ENCODE measurements around the gene PNPLA7.
"Not testable (repeated sequence)": the region's sequence is repeated elsewhere in the genome, so short reads cannot be mapped to it uniquely, and the experiment has no call there.

The PNPLA7 gene

DNA sequence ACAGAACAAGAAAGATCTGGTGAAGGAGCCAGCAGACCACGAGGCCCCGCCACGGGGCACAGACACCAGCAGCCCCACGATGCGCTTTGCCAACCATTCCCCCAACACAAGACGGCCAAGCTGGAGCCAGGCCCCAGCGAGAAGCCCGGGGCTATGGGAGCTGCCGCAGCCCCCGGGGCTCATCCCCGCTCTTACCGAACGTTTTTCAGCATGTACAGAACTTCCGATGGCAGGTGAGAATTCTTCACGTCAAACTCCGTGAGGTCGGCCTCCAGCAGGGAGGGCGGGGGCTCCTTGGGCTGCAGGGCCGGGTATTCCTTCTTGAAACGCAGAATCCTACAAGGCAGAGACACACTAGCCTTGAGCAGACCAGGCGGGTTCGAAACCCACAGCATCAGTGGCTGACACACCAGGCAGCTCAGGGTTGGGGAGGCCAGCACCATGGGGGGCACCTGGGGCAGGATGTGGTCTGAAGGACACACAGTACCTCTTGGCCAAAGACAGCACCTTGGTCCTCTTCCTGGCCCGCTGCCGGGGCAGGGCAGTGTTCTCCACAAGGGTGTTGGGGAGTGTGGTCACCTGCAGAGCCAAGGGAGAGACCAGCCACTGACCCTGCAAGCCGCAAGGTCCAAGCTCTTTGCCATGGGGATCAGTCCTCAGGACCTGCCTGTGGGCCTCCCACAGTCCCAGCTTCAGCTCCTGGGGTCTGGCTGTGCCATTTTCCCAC is 6.8 kb downstream of the PNPLA7 start:
- no peak for DNase-seq (ENCODE audit: low read depth in 2 of 3, low spot score in 2 of 3)

DNA sequence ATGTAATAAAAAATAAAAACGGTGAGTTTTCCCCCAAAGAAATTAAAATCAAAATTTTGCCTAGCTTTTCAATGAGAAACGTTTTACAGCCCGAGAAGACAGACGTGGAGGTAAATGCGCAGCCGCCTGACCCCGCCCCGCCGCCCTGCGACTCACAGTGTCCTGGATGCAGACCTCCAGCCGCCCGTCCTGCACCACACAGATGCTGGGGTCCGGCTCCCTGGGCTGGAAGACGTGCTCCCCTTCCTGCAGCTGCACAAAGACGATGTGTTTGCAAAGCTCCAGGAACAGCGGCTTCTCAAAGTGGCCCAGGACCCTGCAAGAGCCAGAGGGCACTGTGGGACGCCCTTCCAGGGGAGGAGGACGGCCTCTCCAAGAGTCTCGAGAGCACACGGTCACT is 7.7 kb downstream of the PNPLA7 start:
- DNase-seq (ENCODE audit: low read depth in 2 of 3, low spot score in 2 of 3): no peak

DNA sequence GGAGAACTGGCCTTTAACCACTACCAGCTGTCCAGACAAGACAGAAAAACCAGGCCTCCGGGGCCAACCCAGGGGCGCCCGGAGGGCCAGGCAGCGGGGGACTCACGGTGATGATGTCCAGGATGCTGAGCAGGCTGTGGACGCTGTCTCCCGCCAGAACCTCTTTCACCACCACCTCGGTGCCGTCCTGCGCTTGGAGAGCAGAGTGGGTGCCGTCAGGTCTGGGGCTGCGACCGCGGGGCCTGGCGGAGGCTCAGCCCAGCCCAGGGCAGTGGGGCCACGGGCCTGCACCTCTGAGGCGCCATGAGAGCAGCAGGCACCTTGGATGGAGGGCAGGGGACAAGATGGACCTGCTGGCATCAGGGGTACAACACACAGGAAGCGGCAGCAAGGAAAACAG is 9.7 kb downstream of the PNPLA7 start:
- no peak for DNase-seq (ENCODE audit: low read depth in 2 of 3, low spot score in 2 of 3)

DNA sequence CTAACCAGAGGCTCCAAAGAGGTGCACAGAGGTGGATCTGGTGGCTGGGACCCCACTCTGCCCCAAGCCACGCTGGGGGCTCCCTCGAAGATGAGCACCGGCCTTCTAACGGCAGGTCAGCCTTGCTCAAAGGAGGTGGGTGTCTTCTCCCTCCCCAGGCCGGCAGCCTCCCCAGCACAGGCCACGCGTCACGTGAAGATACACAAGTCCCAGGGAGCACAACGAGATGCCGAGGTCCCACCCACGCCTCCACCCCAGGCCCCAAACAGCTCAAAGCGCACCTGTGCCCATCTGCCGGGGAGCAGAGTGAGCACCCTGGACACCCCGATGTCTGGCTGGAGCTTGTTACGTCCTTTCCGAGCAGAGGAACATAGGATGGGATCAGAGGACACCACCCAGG is 12.1 kb downstream of the PNPLA7 start:
- no peak for DNase-seq (ENCODE audit: low read depth in 2 of 3, low spot score in 2 of 3)

DNA sequence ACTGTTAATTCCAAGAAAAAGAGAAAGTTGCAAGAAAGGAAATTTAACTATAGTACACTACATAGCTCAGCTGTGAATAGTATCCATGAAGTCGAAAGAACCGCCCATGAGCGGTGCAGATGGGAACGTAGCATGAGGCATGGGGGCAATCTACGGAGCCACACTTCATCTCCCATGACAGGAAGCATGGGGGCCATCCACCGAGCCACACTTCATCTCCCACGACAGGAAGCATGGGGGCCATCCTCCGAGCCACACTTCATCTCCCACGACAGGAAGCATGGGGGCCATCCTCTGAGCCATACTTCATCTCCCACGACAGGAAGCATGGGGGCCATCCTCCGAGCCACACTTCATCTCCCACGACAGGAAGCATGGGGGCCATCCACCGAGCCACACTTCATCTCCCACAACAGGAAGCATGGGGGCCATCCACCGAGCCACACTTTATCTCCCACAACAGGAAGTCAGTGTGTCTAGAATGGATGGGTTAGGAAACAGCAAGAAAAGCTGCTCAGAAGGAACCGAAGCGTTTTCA is 13.5 kb downstream of the PNPLA7 start:
- DNase-seq (ENCODE audit: low read depth in 2 of 3, low spot score in 2 of 3): not testable (repeated sequence)

DNA sequence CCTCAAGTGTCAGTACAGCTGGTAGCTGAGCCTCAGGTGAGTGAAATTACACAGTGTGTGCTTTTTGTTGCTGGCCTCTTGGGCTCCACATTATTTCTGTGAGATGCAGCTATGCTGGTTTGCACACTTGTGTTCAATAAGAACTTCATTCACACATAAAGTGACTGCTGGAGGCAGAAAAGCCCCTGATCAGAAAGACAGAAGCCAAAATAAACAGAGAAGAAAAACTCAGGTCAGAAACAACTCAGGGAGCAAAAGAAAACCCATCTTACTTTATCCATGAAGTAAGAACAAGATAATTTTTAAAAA is 15.1 kb downstream of the PNPLA7 start:
- DNase-seq (ENCODE audit: low read depth in 2 of 3, low spot score in 2 of 3): no peak

DNA sequence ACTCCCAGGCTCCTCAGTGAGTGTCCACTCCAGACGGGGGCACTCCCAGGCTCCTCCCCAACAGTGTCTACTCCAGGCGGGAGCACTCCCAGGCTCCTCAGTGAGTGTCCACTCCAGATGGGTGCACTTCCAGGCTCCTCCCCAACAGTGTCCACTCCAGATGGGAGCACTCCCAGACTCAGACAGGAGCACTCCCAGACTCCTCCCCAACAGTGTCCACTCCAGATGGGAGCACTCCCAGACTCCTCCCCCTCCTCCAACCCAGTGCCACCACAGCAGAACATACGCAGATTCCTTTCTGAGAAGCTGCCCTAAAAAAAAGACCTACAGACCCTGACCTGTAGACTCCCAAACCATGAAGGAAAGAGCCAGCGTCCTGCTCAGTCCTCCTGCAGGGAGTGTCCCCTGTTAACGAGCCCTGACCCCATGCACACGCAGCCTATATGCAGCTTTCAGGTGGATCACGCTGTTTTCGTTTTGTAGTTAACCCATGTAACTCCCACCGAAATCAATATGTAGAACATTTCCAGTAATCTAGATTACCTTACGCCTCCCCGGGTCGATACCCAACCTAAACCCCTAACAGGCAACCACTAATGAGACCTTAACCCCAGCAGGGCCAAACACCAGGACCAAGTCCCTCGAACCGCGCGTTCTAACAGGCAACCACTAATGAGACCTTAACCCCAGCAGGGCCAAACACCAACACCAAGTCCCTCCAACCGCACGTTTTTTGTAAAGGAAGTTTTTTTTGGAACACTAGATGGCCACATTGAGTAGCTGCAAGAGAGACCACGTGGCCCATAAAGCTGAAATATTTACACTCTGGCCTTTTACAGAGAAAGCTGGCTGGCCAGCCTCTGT is 15.7 kb downstream of the PNPLA7 start:
- no peak for DNase-seq (ENCODE audit: low read depth in 2 of 3, low spot score in 2 of 3)

DNA sequence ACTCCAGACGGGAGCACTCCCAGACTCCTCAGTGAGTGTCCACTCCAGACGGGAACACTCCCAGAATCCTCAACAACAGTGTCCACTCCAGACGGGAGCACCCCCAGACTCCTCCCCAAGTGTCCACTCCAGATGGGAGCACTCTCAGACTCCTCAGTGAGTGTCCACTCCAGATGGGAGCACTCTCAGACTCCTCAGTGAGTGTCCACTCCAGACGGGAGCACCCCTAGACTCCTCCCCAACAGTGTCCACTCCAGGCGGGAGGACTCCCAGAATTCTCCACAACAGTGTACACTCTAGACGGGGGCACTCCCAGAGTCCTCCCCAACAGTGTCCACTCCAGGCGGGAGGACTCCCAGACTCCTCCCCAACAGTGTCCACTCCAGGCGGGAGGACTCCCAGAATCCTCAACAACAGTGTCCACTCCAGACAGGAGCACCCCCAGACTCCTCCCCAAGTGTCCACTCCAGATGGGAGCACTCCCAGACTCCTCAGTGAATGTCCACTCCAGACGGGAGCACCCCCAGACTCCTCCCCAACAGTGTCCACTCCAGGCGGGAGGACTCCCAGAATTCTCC is 17.2 kb downstream of the PNPLA7 start:
- DNase-seq (ENCODE audit: low read depth in 2 of 3, low spot score in 2 of 3): not testable (repeated sequence)

DNA sequence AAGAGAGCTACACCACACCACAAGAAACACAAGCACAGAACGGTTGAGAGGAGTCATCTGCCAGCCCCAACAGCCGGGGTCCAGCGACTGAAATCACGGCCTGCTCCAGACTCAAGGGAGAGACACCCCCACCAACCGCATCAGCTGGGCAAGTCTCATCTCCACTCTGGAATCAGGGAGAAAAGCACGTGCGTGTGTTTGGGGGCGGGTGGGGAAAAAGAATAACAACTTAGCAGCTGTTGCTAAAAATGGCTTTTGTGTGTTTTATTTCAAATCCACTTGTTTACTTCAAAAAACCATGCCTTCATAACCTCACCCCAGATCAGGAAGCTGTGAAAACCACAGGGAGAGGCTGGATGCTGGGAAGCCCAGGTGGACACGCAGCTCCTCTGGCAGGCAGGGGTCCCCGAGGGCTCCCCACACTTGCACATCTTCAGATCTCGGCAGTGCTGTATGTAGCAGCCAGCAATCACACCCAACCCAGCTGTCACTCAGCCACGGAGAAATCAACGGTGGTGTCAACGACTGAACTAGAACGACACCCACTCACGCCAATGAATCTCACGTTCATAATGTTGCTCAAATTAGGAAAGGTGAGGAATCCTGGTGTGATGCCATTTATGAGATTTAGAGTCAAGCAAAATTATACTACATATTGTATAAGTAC is 19.0 kb downstream of the PNPLA7 start:
- DNase-seq (ENCODE audit: low read depth in 2 of 3, low spot score in 2 of 3): no peak

DNA sequence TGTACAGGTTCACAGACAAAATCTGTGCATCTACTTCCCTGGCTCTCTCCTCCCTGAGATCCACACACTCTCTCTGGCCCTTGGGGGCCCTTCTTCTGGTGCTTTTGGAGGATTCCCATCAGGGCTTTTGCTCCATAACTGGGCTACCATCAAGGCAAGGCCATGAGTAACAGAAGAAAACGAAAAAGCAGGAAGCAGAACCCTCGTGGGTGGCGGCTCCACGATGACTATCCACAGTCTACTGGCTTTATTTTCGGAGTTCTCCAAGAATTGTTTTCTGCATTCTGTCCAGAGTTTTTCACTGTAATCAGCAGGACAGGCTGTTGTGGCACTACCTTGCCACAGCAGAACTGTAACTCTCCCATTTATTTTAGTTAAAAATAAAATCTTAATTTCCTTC is 19.9 kb downstream of the PNPLA7 start:
- no peak for DNase-seq (ENCODE audit: low read depth in 2 of 3, low spot score in 2 of 3)

DNA sequence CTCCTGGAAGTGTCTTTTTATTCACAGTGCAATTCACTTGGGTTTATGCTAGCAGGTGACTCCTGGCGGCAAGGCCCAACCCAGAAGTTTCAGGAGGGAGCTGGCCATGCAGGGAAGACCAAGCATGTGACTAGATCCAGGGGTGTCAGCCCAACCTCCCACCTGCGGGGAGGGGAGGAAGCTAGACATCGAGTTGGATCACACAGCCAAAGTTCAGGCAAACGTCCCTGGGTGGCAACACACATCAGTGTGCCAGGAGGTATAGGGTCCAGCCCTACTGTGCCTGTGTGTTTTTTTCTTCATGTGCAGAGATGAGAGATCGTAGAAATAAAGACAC is 25.3 kb downstream of the PNPLA7 start:
- no peak for DNase-seq (ENCODE audit: low read depth in 2 of 3, low spot score in 2 of 3)

DNA sequence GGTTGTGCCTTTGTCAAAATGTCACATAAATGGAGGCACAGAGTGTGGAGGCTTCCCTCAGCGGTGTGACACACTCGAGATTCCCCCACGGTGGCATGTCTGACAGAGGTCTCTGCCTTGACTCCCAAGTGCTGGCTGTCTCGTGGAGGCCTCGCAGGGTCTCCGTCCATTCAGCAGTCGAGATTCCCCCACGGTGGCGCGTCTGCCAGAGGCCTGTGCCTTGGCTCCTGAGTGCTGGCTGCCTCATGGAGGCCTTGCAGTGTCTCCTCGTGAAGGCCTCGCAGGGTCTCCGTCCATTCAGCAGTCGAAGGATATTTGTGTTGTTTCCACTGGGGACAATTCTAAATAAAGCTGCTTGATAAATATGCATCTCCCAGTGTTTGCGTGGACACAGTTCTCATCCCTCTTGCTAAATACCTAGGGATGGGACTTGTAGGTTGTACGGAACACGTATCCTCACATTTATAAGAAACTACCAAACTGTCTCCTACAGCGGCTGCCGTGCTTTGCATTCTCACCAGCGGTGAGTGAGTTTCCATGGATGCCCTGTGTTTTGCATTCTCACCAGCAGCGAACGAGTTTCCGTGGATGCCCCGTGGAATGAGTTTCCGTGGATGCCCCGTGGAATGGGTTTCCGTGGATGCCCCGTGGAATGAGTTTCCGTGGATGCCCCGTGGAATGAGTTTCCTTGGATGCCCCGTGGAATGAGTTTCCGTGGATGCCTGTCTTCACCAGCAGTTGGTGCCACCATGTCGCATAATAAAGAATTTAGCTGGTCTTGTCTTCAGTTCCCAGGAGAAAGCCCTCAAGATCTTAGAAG is 25.8 kb downstream of the PNPLA7 start:
- no peak for DNase-seq (ENCODE audit: low read depth in 2 of 3, low spot score in 2 of 3)

DNA sequence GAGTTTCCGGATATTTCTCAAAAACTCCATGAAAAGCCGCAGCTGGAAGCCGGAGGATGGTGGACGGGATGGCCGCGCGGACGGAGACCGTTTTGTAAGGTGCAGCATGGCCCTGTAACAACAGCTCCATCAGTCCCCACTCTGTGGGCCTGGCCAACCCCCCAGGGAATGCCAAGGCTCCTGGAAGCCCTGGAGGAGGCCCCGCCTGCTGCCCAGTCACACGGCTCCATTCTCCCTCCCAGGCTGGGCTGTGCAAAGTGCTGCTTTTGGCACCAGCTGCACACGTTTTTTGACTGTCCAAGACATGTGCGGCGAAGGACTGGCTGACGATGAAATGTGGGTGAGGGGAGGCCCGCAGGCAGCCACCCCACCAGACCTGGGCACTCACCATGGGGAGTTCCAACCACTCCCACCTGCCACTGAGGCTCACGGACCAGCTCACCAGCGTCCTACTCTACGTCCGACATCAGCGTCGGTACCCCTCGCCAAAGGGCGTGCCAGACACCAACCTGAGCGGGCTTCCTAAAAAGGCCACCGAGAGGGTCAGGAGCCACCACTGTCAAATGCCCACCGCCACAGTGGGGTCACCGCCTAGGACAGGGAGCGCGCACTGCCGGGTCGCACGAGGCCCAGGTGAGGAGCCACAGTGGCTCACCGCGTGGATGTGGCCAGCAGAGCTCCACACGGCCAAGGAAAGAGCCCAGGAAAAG is 27.3 kb downstream of the PNPLA7 start:
- no peak for DNase-seq (ENCODE audit: low read depth in 2 of 3, low spot score in 2 of 3)

DNA sequence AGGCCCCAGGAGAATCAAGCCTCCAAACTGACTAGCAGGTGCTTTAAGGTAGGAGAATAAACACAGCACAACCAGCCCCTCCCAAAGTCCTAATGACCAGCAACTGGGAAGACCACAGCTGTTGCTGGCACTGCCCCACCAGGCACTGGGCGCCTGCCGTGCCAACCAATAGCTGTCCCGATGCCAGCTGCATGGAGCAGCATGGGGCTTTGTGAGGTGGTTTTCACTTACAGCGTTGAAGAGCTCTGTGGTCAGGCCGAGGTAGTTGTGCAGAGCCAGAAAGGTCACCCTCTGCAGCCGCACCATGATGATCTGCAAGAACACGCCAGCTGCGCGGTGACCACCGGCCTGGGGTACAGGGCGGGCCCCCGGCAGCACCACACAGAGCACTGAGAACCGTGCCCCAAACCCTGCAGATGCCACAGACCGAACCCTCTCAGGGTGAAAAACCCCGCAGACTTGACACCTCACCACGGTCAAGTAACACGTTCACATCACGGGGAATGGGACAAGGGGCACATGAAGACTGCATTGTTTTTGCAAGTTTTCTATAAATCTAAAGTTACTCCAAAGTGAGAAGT is 28.7 kb downstream of the PNPLA7 start:
- DNase-seq (ENCODE audit: low read depth in 2 of 3, low spot score in 2 of 3): no peak

DNA sequence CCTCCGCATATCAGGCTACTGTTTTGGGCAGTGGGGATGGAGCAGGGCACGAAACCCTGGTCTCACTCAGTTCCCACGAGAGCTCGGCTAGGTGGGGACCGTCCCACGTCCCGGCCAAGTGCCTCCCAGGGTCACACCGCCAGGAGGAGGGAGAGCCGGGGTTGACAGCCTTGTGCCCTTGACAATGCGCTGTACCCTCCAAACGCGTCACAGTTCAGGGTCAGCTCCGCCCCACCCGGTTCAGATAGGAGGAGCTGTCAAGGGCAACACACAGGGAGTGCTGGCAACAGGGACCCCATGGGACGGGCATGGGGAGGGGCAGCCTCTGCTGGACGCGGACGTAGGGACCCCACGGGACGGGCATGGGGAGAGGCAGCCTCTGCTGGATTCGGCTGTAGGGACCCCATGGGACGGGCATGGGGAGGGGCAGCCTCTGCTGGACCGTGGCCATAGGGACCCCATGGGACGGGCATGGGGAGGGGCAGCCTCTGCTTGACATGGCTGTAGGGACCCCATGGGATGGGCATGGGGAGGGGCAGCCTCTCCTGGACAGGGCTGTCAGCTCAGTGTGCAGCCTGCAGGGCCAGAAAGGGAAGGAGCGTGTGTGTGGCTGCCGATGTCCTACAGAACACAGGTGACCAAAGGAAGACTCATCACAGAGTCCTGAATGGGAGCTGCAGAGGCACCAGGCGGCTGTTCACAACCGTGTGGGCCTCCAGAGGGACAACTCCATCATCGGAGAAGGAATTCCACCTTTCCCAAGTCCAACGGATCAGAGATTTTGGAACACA is 29.4 kb downstream of the PNPLA7 start:
- no peak for DNase-seq (ENCODE audit: low read depth in 2 of 3, low spot score in 2 of 3)

DNA sequence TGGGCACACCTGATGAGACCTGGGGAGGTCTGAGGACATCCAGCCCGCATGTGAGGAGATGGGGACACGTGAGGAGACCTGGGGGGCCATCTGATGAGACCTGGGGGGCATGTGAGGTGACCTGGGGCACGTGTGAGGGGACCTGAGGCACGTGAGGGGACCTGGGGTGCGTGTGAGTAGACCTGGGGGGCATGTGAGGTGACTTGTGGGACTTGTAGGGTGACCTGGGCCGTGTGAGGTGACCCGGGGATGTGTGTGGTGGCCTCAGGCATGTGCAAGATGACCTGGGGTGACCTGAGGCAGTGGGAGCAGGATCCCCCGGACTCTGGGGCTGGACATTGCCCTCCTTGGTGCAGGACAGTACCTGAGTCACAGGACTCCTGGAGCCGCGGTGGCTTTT is 30.6 kb downstream of the PNPLA7 start:
- DNase-seq (ENCODE audit: low read depth in 2 of 3, low spot score in 2 of 3): no peak

DNA sequence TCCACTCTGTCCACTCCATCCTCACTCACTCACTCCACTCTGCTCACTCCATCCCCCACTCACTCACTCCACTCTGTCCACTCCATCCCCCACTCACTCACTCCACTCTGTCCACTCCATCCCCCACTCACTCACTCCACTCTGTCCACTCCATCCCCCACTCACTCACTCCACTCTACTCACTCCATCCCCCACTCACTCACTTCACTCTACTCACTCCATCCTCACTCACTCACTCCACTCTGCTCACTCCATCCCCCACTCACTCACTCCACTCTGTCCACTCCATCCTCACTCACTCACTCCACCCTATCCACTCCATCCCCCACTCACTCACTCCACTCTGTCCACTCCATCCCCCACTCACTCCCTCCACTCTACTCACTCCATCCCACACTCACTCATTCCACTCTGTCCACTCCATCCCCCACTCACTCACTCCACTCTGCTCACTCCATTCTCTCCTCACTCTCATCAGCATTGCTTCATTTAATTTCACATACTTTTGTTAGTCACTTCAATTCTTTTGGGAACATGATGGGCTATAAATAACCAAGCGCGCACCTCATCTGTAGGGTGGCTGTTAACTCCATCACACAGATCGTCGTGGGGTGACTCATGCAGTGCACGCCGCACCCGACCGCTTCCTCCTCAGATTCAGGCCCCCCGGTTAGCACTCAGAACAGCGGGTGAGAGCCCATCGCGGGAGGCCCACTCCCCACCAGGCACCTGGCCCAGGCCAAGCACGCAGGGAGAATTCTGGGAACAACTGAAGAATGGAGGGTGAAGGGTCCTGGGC is 31.3 kb downstream of the PNPLA7 start:
- not testable (repeated sequence) for DNase-seq (ENCODE audit: low read depth in 2 of 3, low spot score in 2 of 3)
